Amniotic stem cell (primary cell): Measurements from ENCODE around the gene PAX8.
"Not testable (repeated sequence)": the region's sequence is repeated elsewhere in the genome, so short reads cannot be mapped to it uniquely, and the experiment has no call there.

Experiments used
- DNase-seq: peaks from one replicate; lab custom pipeline; 2025; lab: John Stamatoyannopoulos, UW

The PAX8 gene

GRCh38 chr2:113288674-113289149 is 10.0 kb upstream of the PAX8 start:
- not testable (repeated sequence) for DNase-seq

- not testable (repeated sequence) for DNase-seq
Observed at GRCh38 chr2:113288117-113288673, 9.5 kb upstream of the PAX8 start.

GRCh38 chr2:113285816-113286215 is 7.1 kb upstream of the PAX8 start:
- no peak for DNase-seq

GRCh38 chr2:113284999-113285398 is 6.3 kb upstream of the PAX8 start:
- not testable (repeated sequence) for DNase-seq

- DNase-seq = no peak
Observed at GRCh38 chr2:113284476-113284875, 5.8 kb upstream of the PAX8 start.

GRCh38 chr2:113283704-113284284 is 5.1 kb upstream of the PAX8 start:
- DNase-seq = peak; percentile 62

GRCh38 chr2:113282747-113283533 is 4.2 kb upstream of the PAX8 start:
- no peak for DNase-seq

GRCh38 chr2:113281910-113282746 is 3.4 kb upstream of the PAX8 start:
- no peak for DNase-seq

- no peak for DNase-seq
Observed at GRCh38 chr2:113278073-113278741, 514 bp downstream of the PAX8 start.

GRCh38 chr2:113277474-113278072 is 1.1 kb downstream of the PAX8 start:
- DNase-seq = no peak

GRCh38 chr2:113276761-113277425 is 1.8 kb downstream of the PAX8 start:
- DNase-seq = no peak

- no peak for DNase-seq
Observed at GRCh38 chr2:113276216-113276760, 2.4 kb downstream of the PAX8 start.

- DNase-seq = no peak
Observed at GRCh38 chr2:113275556-113276215, 3.0 kb downstream of the PAX8 start.

- no peak for DNase-seq
Observed at GRCh38 chr2:113274432-113274831, 4.3 kb downstream of the PAX8 start.

GRCh38 chr2:113273981-113274380 is 4.7 kb downstream of the PAX8 start:
- no peak for DNase-seq

- DNase-seq = no peak
Observed at GRCh38 chr2:113273027-113273551, 5.6 kb downstream of the PAX8 start.

GRCh38 chr2:113272477-113272876 is 6.2 kb downstream of the PAX8 start:
- no peak for DNase-seq

GRCh38 chr2:113268621-113269360 is 9.9 kb downstream of the PAX8 start:
- no peak for DNase-seq

GRCh38 chr2:113266431-113266830 is 12.3 kb downstream of the PAX8 start:
- no peak for DNase-seq
